ENCODE results near the gene FGF23.

FGF23 gene

GRCh38 chr12:4388032-4388431, 8.5 kb upstream of the FGF23 start:
- Histone ChIP-seq H3K4me1 (ENCODE audit: control insufficient read depth, insufficient read depth, low read length, poor library complexity, severe bottlenecking) (no peaks in the 10 kb centered on the region), H3K27ac (ENCODE audit: insufficient read depth, low read length, poor library complexity, severe bottlenecking) (no peak overlapping the region), H3K9me3 (ENCODE audit: control insufficient read depth, low read length) (no peaks in the 10 kb centered on the region), H3K4me3 (ENCODE audit: insufficient read depth, low read depth, low read length, poor library complexity, severe bottlenecking) (no peak overlapping the region), H3K27me3 (replicated peaks; ENCODE audit: control insufficient read depth, insufficient read depth, low read length, poor library complexity, severe bottlenecking) (peaks cover under 1% of the 10 kb centered on the region), H3K36me3 (ENCODE audit: control insufficient read depth, insufficient read depth, low read length) (no peaks in the 10 kb centered on the region)
- no peak for DNase-seq

- Histone ChIP-seq H3K36me3 (ENCODE audit: control insufficient read depth, insufficient read depth, low read length) (no peaks in the 10 kb centered on the region), H3K27me3 (replicated peaks; ENCODE audit: control insufficient read depth, insufficient read depth, low read length, poor library complexity, severe bottlenecking) (no peaks in the 10 kb centered on the region), H3K9me3 (ENCODE audit: control insufficient read depth, low read length) (no peaks in the 10 kb centered on the region), H3K4me3 (ENCODE audit: insufficient read depth, low read depth, low read length, poor library complexity, severe bottlenecking) (no peak overlapping the region), H3K4me1 (ENCODE audit: control insufficient read depth, insufficient read depth, low read length, poor library complexity, severe bottlenecking) (no peaks in the 10 kb centered on the region), H3K27ac (ENCODE audit: insufficient read depth, low read length, poor library complexity, severe bottlenecking) (no peak overlapping the region)
- DNase-seq: no peak
Measured at GRCh38 chr12:4387607-4388006, 8.1 kb upstream of the FGF23 start.

- Histone ChIP-seq H3K9me3 (ENCODE audit: control insufficient read depth, low read length) (no peaks in the 10 kb centered on the region), H3K27ac (ENCODE audit: insufficient read depth, low read length, poor library complexity, severe bottlenecking) (no peak overlapping the region), H3K4me3 (ENCODE audit: insufficient read depth, low read depth, low read length, poor library complexity, severe bottlenecking) (no peak overlapping the region), H3K36me3 (ENCODE audit: control insufficient read depth, insufficient read depth, low read length) (no peaks in the 10 kb centered on the region), H3K4me1 (ENCODE audit: control insufficient read depth, insufficient read depth, low read length, poor library complexity, severe bottlenecking) (no peaks in the 10 kb centered on the region), H3K27me3 (replicated peaks; ENCODE audit: control insufficient read depth, insufficient read depth, low read length, poor library complexity, severe bottlenecking) (no peaks in the 10 kb centered on the region)
- no peak for DNase-seq
Measured at GRCh38 chr12:4386801-4387200, 7.3 kb upstream of the FGF23 start.

- Histone ChIP-seq H3K4me3 (ENCODE audit: insufficient read depth, low read depth, low read length, poor library complexity, severe bottlenecking) (no peak overlapping the region), H3K4me1 (ENCODE audit: control insufficient read depth, insufficient read depth, low read length, poor library complexity, severe bottlenecking) (no peaks in the 10 kb centered on the region), H3K27ac (ENCODE audit: insufficient read depth, low read length, poor library complexity, severe bottlenecking) (no peak overlapping the region), H3K36me3 (ENCODE audit: control insufficient read depth, insufficient read depth, low read length) (no peaks in the 10 kb centered on the region), H3K27me3 (replicated peaks; ENCODE audit: control insufficient read depth, insufficient read depth, low read length, poor library complexity, severe bottlenecking) (peaks cover 10% of the 10 kb centered on the region), H3K9me3 (ENCODE audit: control insufficient read depth, low read length) (no peaks in the 10 kb centered on the region)
- DNase-seq: no peak
Measured at GRCh38 chr12:4383304-4383865, 3.9 kb upstream of the FGF23 start.

- Histone ChIP-seq H3K4me1 (ENCODE audit: control insufficient read depth, insufficient read depth, low read length, poor library complexity, severe bottlenecking) (no peaks in the 10 kb centered on the region), H3K27me3 (replicated peaks; ENCODE audit: control insufficient read depth, insufficient read depth, low read length, poor library complexity, severe bottlenecking) (peaks cover 10% of the 10 kb centered on the region), H3K9me3 (ENCODE audit: control insufficient read depth, low read length) (no peaks in the 10 kb centered on the region), H3K36me3 (ENCODE audit: control insufficient read depth, insufficient read depth, low read length) (no peaks in the 10 kb centered on the region), H3K27ac (ENCODE audit: insufficient read depth, low read length, poor library complexity, severe bottlenecking) (no peak overlapping the region), H3K4me3 (ENCODE audit: insufficient read depth, low read depth, low read length, poor library complexity, severe bottlenecking) (no peak overlapping the region)
- DNase-seq: no peak
Measured at GRCh38 chr12:4380332-4380731, 820 bp upstream of the FGF23 start.

GRCh38 chr12:4378772-4379171, 740 bp downstream of the FGF23 start:
- Histone ChIP-seq H3K36me3 (ENCODE audit: control insufficient read depth, insufficient read depth, low read length) (no peaks in the 10 kb centered on the region), H3K27ac (ENCODE audit: insufficient read depth, low read length, poor library complexity, severe bottlenecking) (no peak overlapping the region), H3K4me3 (ENCODE audit: insufficient read depth, low read depth, low read length, poor library complexity, severe bottlenecking) (no peak overlapping the region), H3K9me3 (ENCODE audit: control insufficient read depth, low read length) (no peaks in the 10 kb centered on the region), H3K4me1 (ENCODE audit: control insufficient read depth, insufficient read depth, low read length, poor library complexity, severe bottlenecking) (no peaks in the 10 kb centered on the region), H3K27me3 (replicated peaks; ENCODE audit: control insufficient read depth, insufficient read depth, low read length, poor library complexity, severe bottlenecking) (peaks cover 10% of the 10 kb centered on the region)
- no peak for DNase-seq

- no peak overlapping the region for H3K4me3 ChIP-seq (ENCODE audit: insufficient read depth, low read depth, low read length, poor library complexity, severe bottlenecking)
- H3K27me3 ChIP-seq (replicated peaks; ENCODE audit: control insufficient read depth, insufficient read depth, low read length, poor library complexity, severe bottlenecking): peaks cover 10% of the 10 kb centered on the region
- H3K9me3 ChIP-seq (ENCODE audit: control insufficient read depth, low read length): no peaks in the 10 kb centered on the region
- H3K4me1 ChIP-seq (ENCODE audit: control insufficient read depth, insufficient read depth, low read length, poor library complexity, severe bottlenecking): no peaks in the 10 kb centered on the region
- no peak for DNase-seq
- no peak overlapping the region for H3K27ac ChIP-seq (ENCODE audit: insufficient read depth, low read length, poor library complexity, severe bottlenecking)
- H3K36me3 ChIP-seq (ENCODE audit: control insufficient read depth, insufficient read depth, low read length): no peaks in the 10 kb centered on the region
Measured at GRCh38 chr12:4375449-4375848, 4.1 kb downstream of the FGF23 start.

- no peak for DNase-seq
- H3K27me3 ChIP-seq (replicated peaks; ENCODE audit: control insufficient read depth, insufficient read depth, low read length, poor library complexity, severe bottlenecking): no peaks in the 10 kb centered on the region
- H3K27ac ChIP-seq (ENCODE audit: insufficient read depth, low read length, poor library complexity, severe bottlenecking): no peak overlapping the region
- H3K36me3 ChIP-seq (ENCODE audit: control insufficient read depth, insufficient read depth, low read length): no peaks in the 10 kb centered on the region
- H3K4me1 ChIP-seq (ENCODE audit: control insufficient read depth, insufficient read depth, low read length, poor library complexity, severe bottlenecking): no peaks in the 10 kb centered on the region
- no peaks in the 10 kb centered on the region for H3K9me3 ChIP-seq (ENCODE audit: control insufficient read depth, low read length)
- no peak overlapping the region for H3K4me3 ChIP-seq (ENCODE audit: insufficient read depth, low read depth, low read length, poor library complexity, severe bottlenecking)
Measured at GRCh38 chr12:4372653-4373052, 6.9 kb downstream of the FGF23 start.

- Histone ChIP-seq H3K27me3 (replicated peaks; ENCODE audit: control insufficient read depth, insufficient read depth, low read length, poor library complexity, severe bottlenecking) (no peaks in the 10 kb centered on the region), H3K36me3 (ENCODE audit: control insufficient read depth, insufficient read depth, low read length) (no peaks in the 10 kb centered on the region), H3K9me3 (ENCODE audit: control insufficient read depth, low read length) (no peaks in the 10 kb centered on the region), H3K4me3 (ENCODE audit: insufficient read depth, low read depth, low read length, poor library complexity, severe bottlenecking) (no peak overlapping the region), H3K4me1 (ENCODE audit: control insufficient read depth, insufficient read depth, low read length, poor library complexity, severe bottlenecking) (no peaks in the 10 kb centered on the region), H3K27ac (ENCODE audit: insufficient read depth, low read length, poor library complexity, severe bottlenecking) (no peak overlapping the region)
- no peak for DNase-seq
Measured at GRCh38 chr12:4370265-4370664, 9.2 kb downstream of the FGF23 start.

- no peak overlapping the region for H3K27ac ChIP-seq (ENCODE audit: insufficient read depth, low read length, poor library complexity, severe bottlenecking)
- no peak for DNase-seq
- H3K9me3 ChIP-seq (ENCODE audit: control insufficient read depth, low read length): no peaks in the 10 kb centered on the region
- H3K4me1 ChIP-seq (ENCODE audit: control insufficient read depth, insufficient read depth, low read length, poor library complexity, severe bottlenecking): no peaks in the 10 kb centered on the region
- no peak overlapping the region for H3K4me3 ChIP-seq (ENCODE audit: insufficient read depth, low read depth, low read length, poor library complexity, severe bottlenecking)
- H3K36me3 ChIP-seq (ENCODE audit: control insufficient read depth, insufficient read depth, low read length): no peaks in the 10 kb centered on the region
- no peaks in the 10 kb centered on the region for H3K27me3 ChIP-seq (replicated peaks; ENCODE audit: control insufficient read depth, insufficient read depth, low read length, poor library complexity, severe bottlenecking)
Measured at GRCh38 chr12:4369548-4369947, 10.0 kb downstream of the FGF23 start.

GRCh38 chr12:4366090-4366489, 13.4 kb downstream of the FGF23 start:
- H3K36me3 ChIP-seq (ENCODE audit: control insufficient read depth, insufficient read depth, low read length): no peaks in the 10 kb centered on the region
- no peaks in the 10 kb centered on the region for H3K4me1 ChIP-seq (ENCODE audit: control insufficient read depth, insufficient read depth, low read length, poor library complexity, severe bottlenecking)
- no peaks in the 10 kb centered on the region for H3K9me3 ChIP-seq (ENCODE audit: control insufficient read depth, low read length)
- no peak overlapping the region for H3K27ac ChIP-seq (ENCODE audit: insufficient read depth, low read length, poor library complexity, severe bottlenecking)
- H3K27me3 ChIP-seq (replicated peaks; ENCODE audit: control insufficient read depth, insufficient read depth, low read length, poor library complexity, severe bottlenecking): no peaks in the 10 kb centered on the region
- H3K4me3 ChIP-seq (ENCODE audit: insufficient read depth, low read depth, low read length, poor library complexity, severe bottlenecking): no peak overlapping the region
- DNase-seq: no peak
